HL-60/S4 treated with phorbol 12-myristate 13-acetate at 8.2 ng/mL for 4 days and 3 days (cell line): ENCODE measurements around the gene APBA1.

ENCODE experiments used
- in situ Hi-C: fragments of 300-500 bp; cut with MboI; formaldehyde crosslinking; loops from 2 replicates; pipeline ENCODE4 v1.15.0; 2022; ENCODE audit warnings: low sequenced_read_pairs

APBA1 gene

DNA sequence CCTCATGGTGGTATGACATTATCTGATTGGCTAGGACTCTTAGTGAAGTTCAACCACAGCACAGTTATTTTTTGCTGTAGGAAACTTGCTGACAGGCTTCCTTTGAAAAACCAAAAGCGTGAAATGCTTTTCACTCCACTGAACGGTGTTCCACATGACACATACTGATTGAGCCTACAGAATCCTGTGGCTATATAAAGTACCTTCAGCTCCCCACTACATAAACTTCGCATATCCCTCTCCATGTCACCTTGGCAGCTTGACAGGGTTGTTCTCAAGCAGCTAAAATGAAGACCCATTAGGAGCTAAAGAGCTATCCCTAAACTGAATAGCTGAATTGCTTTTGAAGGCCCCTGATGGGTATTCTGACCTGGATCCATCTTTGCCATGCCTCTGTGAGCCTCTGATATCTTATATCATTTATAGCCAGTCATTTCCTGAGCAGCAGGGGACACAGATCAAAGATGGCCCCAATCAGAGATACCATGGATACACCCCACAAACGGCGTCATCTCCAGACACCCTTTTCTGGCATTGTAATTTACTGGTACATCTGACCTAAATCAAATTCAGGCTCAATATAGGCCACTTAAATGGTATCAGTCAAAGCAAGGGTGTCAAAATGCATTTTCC is 91.5 kb downstream of the APBA1 start:
- in situ Hi-C loops, result no loop called here

- in situ Hi-C loops, result no loop called here
These were observed 92.2 kb downstream of the APBA1 start for GRCh38 chr9:69579760-69580581.

DNA sequence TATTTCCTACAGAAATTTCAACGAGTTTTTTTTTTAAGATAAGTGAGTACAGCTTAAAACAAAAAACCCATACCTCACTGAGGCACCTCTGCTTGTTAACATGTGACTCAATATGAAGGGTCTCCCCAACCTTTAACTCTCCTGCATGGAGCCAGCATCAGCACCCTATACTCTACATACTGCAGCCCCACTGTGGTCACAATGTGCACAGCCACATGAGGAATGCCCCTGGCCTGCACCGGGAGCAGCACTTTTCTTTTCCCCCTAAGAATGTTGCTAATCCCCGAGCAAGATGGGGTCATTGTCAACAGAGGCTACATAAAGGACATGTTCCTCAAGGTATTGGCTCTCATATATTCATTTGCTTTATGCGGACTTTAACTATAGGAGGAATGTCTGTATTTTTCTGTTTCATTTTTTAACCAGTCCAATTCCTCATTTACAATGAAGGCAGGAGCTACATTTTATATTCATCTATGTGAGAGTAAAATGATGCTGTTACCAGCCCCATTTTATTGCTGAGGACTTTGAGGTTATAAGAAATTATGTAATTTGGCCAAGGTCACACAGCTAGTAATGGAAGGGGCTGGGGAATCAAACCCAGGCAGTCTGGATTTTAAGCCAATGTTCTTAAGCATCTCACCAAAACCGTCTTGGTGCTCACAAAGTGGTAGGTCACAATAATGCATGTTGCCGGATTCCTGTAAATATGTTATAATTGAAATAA is 93.0 kb downstream of the APBA1 start:
- in situ Hi-C loops, result no loop called here

DNA sequence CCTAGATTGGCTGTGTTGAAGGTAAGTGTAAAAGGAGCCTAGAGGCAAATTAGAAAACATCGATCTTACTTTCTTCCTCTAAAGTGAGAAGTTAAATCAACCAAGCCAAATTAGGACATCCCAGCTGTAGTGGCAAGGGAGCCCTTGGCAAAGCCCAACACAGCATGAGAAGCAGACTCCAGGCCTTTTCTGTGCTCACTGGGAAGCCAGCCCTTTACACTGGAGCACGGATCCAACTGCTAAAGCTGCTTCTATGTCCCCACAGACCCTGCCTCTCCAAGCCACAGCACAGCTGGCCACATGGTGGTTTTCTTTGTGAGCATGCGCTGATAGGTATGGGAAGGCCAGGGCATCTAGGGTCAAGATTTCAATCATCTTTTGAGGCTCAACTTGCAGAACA is 94.1 kb downstream of the APBA1 start:
- in situ Hi-C loops, result no loop called here

DNA sequence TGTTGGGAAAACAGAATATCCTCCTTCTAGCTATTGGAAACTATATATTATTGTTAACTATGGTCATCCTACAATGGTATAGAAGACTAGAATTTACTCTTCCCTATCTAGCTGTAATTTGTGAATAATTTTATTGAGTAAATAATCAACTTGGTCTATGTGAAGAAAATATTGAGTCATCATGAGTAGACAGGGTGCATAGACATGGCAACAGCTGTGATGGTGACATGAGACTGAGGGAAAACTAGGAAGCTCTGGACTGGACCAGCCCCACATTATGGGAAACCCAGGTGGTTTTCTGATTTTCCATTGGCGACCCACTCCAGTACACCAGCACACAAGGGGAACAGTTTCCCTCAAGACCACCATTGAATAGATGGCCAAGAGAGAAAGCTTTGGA is 95.0 kb downstream of the APBA1 start:
- in situ Hi-C loops, result no loop called here

DNA sequence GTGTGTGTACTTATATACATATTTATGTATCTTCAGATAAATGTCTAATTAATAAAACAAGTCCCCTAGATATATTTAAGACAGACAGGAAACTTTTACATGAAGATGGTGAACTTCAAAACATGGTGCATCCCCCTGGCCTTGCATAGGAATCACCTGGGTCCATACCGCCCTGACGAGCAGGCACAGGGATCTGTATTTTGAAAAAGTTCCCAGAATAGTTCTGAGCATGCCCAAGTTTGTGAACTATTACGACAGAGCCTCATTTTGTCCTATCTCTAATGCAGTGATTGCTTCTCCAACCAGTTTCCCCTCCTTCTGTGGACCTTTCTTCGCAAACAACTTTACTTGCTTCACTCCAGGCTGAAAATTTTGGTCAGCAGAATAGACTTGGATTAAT is 98.1 kb downstream of the APBA1 start:
- in situ Hi-C loops, result no loop called here

DNA sequence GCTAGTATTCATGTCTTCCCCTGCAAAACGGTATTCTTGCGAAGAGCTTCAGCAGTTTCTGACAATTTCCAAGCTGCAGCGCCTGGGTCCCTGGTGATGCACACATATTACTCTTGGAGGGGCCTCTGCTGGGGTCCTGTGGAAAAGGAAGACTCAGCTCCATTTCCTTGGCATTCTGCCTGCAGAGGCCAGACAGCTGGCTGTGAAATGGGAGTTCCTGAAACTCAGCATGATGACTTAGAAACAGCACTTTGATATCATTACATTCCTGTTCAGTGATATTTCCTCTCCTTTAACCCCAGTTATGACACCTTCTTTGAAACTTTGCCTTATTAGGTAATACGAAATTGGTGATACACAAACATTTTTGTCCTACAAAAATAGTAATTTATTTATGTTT is 98.5 kb downstream of the APBA1 start:
- in situ Hi-C loops, result no loop called here

GRCh38 chr9:69572611-69573010 is 99.6 kb downstream of the APBA1 start:
- in situ Hi-C loops, result no loop called here

DNA sequence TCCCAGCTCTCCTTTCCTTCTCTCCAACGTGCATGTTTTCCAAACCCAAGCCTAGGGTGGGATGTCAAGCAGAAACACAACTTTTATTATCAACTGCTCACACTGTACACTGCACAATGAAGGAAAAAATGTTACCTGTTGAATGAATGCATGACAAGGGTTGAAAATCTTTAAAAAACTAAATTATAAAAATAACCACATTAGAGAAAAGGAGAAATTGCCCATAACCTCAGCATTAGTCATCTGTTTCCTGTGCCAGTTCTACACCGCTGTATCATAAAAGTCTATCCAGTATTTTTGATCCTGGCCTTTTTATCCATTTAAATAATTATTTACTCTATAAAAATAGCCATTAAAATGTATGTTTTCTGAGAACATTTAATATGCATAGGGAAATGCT is 101.1 kb downstream of the APBA1 start:
- in situ Hi-C loops, result no loop called here

- in situ Hi-C loops, result no loop called here
These were observed 102.3 kb downstream of the APBA1 start for GRCh38 chr9:69569738-69570451.

GRCh38 chr9:69564557-69564956 is 107.6 kb downstream of the APBA1 start:
- in situ Hi-C loops, result no loop called here

DNA sequence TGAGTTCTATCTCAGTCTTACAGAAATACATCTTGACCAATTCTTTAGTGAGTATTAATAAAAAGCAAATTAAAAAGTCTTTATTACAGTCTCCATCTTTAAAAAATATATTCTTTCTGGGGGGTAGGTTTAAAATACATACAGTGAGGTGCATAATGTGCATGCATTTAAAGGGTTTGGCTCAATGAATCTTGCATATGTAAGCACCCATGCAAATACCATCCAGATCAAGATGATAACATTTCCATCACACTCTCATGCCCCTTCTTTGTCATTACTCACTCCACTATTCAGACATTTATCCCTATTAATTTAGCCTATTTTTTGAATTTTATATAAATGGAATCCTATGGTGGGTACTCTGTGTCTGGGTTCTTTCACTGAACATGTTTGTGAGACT is 113.0 kb downstream of the APBA1 start:
- in situ Hi-C loops, result no loop called here

- in situ Hi-C loops, result no loop called here
These were observed 115.5 kb downstream of the APBA1 start for GRCh38 chr9:69556707-69557106.

DNA sequence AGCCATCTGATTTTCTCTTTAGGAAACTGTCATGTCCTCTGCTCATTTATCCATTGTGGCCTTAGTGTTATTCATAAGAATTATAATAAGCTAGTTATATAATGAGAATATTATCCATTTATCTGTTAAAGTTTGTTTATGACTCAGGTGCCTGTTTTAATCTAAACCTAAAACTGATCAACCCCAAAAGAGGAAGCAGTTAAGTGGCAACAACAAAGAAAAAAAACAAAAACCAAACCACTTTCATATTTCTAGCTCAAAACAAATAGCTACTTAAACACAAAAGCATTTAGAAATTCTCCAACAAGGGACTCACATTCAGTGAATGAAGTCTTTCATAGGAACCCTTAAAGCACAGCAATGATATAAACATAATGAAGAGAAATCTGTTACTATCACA is 116.4 kb downstream of the APBA1 start:
- in situ Hi-C loops, result no loop called here

- in situ Hi-C loops, result no loop called here
These were observed 117.2 kb downstream of the APBA1 start for GRCh38 chr9:69554945-69555344.

GRCh38 chr9:69549310-69550202 is 122.6 kb downstream of the APBA1 start:
- in situ Hi-C loops, result no loop called here

- in situ Hi-C loops, result no loop called here
These were observed 123.5 kb downstream of the APBA1 start for GRCh38 chr9:69548681-69549080.

- in situ Hi-C loops, result no loop called here
These were observed 125.9 kb downstream of the APBA1 start for GRCh38 chr9:69546265-69546664.

- in situ Hi-C loops, result no loop called here
These were observed 129.0 kb downstream of the APBA1 start for GRCh38 chr9:69542942-69543704.

- in situ Hi-C loops, result no loop called here
These were observed 130.1 kb downstream of the APBA1 start for GRCh38 chr9:69542058-69542457.
